HG03139 (cell line): ENCODE data around the gene CD28.
A peak's percentile ranks its signal among the peaks of the same experiment; 100 is the strongest.

Source experiments
- ATAC-seq: cut with Tn5 transposase; IDR thresholded peaks from one replicate; pipeline ENCODE4 v1.9.1; 2021; ENCODE audit not compliant: unreplicated experiment

The CD28 gene

GRCh38 chr2:203706403-203706802, at the start of gene CD28:
CD28 (plus strand) TSS chr2:203706639; CDS start chr2:203706697, 58 bp downstream.
- ATAC-seq = peak; percentile 99

GRCh38 chr2:203659331-203660049, 46.9 kb upstream of the CD28 start:
- peak; percentile 71 for ATAC-seq

GRCh38 chr2:203660465-203660864, 46.0 kb upstream of the CD28 start:
- no peak for ATAC-seq

- ATAC-seq = no peak
Observed at GRCh38 chr2:203661279-203661908, 45.0 kb upstream of the CD28 start.

DNA sequence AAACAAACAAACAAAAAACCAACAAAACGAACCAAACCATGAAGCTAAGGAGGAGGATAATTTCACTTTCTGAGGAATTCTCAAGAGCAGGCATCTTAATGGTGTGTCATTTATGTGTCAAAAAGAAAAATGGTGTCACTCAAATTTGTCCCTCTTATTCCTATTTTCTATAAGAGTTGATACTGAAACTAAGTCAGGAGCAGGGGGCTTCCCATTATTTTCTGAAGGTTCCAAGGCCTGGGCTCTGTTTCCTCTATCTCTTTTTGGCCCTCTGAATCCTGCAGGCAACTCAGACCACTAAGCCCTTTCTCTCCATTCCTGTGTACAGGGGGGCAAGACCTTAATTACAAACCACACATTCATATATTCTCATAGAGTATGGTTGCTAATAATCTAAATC, 44.0 kb upstream of the CD28 start:
- ATAC-seq = no peak

DNA sequence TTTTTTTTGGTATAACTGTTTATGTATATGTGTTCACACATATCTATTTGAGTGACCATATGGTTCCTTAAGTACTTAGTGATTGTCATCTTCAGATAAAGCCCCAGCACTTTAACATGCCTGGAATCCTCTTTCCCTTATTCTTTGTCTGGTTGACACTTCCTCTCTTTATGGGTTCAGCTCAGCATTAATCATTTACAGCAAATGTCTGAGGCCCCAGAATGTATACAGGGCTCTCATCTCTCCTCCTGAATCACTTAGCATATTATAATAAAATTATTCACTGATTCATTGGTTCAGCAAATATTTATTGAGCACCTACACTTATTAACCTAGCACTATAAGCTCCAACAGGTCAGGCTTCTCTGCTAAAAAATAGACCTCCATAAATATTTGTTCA, 43.5 kb upstream of the CD28 start:
- no peak for ATAC-seq

DNA sequence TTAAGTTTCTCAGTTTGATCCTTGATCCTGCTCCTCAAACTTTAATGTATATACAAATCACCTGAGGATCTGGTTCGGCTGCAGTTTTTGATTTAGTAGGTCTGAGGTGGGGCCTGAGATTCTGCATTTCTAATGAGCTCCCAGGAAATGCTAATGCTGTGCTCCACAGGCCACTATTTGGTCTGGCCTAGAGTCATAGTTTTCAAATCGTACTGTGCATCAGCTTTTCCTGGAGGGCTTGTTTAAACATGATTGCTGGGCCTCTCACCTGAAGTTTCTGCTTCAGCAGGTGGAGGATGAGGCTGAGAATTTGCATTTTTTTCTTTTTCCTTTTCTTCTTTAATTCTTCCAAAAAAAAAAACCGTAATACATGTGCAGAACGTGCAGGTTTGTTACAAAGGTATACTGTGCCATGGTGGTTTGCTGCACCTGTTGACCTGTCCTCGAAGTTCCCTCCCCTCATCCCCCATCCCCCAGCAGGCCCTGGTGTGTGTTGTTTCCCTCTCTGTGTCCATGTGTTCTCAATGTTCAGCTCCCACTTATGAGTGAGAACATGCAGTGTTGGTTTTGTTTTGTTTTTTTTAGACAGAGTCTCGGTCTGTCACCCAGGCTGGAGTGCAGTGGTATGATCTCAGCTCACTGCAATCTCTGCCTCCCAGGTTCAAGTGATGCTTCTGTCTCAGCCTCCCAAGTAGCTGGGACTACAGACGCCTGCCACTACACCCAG, 42.2 kb upstream of the CD28 start:
- no peak for ATAC-seq

DNA sequence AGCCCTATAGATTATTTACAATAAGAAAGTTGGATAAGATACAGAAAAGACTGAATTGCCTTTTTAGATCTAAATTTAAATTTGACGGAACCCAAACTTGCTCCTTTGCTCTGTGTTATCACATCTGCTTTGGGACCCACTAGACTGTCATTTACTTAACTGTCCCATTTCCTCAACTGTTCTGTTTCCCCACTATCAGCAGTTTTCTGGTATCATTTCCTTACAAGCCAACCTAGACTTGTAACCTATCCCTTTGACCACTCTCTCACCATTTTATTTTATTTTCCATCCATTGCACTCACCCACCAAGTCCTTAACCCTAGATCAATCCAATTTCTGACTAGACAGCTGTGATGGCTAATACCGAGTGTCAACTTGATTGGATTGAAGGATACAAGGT, 38.6 kb upstream of the CD28 start:
- ATAC-seq = no peak

- no peak for ATAC-seq
Observed at GRCh38 chr2:203669820-203670219, 36.6 kb upstream of the CD28 start.

GRCh38 chr2:203670939-203671338, 35.5 kb upstream of the CD28 start:
- ATAC-seq = no peak

GRCh38 chr2:203671876-203672275, 34.6 kb upstream of the CD28 start:
- no peak for ATAC-seq

GRCh38 chr2:203672856-203673255, 33.6 kb upstream of the CD28 start:
- ATAC-seq = no peak

- peak; percentile 99 for ATAC-seq
Observed at GRCh38 chr2:203673933-203674332, 32.5 kb upstream of the CD28 start.

GRCh38 chr2:203675086-203675485, 31.4 kb upstream of the CD28 start:
- no peak for ATAC-seq

DNA sequence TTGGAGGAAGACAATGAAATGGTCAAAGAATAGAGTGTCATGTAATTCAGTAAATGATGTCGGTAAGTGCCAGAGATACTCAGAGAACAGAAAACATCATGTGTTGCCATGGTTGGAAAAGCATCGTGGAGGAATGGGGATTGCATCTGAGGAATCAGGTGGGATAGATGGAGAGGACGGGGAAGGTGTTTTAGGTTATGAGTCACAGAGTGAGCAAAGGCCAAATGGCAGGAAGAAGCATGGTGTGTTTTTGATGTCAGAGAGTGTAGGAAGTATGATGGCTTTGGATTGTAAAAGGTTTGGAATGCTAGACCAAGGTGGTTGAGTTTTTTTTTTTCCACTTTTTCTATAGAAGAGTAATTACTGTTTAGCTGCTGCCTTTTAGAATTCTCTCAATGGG, 27.5 kb upstream of the CD28 start:
- ATAC-seq = no peak

DNA sequence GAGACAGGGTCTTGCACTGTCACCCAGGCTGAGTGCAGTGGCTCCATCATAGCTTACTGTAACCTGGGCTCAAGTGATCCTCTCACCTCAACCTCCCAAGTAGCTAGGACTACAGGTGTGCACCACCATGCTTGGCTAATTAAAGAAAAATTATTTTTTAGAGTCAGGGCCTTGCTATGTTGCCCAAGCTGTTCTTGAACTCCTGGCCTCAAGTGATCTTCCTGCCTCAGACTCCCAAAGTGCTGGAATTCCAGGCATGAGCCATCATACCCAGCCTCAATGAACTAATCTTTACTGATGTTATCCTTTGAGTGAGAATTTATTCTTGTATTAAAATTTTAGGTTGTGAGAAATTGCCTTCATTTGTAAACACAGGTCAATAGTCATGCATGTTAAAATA, 27.0 kb upstream of the CD28 start:
- no peak for ATAC-seq

DNA sequence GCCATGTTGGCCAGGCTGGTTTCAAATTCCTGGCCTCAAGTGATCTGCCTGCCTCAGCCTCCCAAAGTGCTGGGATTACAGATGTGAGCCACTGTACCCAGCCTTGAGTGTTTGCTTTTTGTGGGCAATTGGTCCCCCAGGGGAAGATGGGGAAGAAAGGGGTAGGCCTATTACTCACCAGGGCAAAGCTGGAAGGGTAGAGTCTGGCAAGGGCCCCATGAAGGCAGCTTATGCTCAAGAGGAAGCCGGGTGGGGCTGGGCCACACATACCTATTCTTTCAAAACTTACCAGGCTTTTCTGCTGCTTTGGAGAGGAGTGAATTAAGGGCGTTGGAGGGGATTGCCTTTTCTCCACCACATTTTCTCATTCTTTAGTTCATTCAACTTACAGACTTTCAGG, 24.5 kb upstream of the CD28 start:
- ATAC-seq = no peak

- ATAC-seq = no peak
Observed at GRCh38 chr2:203682688-203683130, 23.7 kb upstream of the CD28 start.

DNA sequence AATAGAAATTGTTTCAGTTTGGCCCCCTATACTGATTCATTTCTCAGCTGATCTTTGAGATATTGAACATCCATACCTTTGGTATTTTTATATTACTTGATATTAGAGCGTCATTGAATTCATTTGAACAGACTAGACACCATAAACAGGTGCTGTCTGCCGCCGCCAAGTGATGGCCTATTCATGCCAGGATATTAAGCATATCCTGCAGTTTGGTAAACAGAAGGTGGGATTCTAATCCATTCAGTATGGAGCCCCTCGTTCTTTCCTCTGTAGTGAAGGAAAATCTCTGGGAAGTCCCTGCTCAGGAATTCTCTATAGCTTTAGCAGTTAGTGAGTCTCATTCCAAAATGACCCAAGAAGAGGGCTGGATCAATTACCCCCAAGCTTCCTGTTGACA, 23.0 kb upstream of the CD28 start:
- ATAC-seq = no peak

GRCh38 chr2:203683932-203684556, 22.4 kb upstream of the CD28 start:
- ATAC-seq = peak; percentile 69

- no peak for ATAC-seq
Observed at GRCh38 chr2:203685081-203685621, 21.3 kb upstream of the CD28 start.
